Upper lobe of left lung (tissue), 6 donors: ENCODE data around the gene COL8A1. TPM values are rescaled to one million over a fixed set of nuclear protein-coding genes. Genes with fewer than 3 reads are reported as not detected.

Experiments
- ATAC-seq, 2 donors: fragments of 200-7000 bp; cut with Tn5 transposase; one replicate each; pipeline ENCODE4 v1.9.1; 2022; ENCODE audit warnings: mild to moderate bottlenecking in 2 of 2, moderate library complexity in 2 of 2; ENCODE audit not compliant: low FRiP score in 2 of 2
- DNase-seq, 2 donors: peaks; one replicate each; pipeline ENCODE4 v3.0.0-alpha.2; 2019 to 2020
- H3K27ac ChIP-seq, 4 donors: fragments of 200-600 bp; sonication (generic); one replicate each; pipeline ENCODE4 v1.5.1; 2016 to 2019
- H3K27me3 ChIP-seq, 4 donors: fragments of 200-600 bp; sonication (generic); one replicate each; pipeline ENCODE4 v1.5.1; 2017 to 2019
- H3K36me3 ChIP-seq, 4 donors: fragments of 200-600 bp; sonication (generic); one replicate each; pipeline ENCODE4 v1.5.1; 2016 to 2019
- H3K4me1 ChIP-seq, 4 donors: fragments of 200-600 bp; sonication (generic); one replicate each; pipeline ENCODE4 v1.5.1; 2018 to 2019
- H3K4me3 ChIP-seq, 4 donors: fragments of 200-600 bp; sonication (generic); one replicate each; pipeline ENCODE4 v1.5.1; 2017 to 2019; ENCODE audit warnings: mild to moderate bottlenecking in 2 of 4, moderate library complexity in 1 of 4
- H3K9me3 ChIP-seq, 4 donors: fragments of 200-600 bp; sonication (generic); one replicate each; pipeline ENCODE4 v1.5.1; 2018 to 2019
- EP300 ChIP-seq, 4 donors: sonication (generic); formaldehyde crosslinking; IDR thresholded peaks; one replicate each; pipeline ENCODE4 v1.5.1; 2017; ENCODE audit warnings: antibody characterized with exemption in 4 of 4, control low read depth in 2 of 4
- POLR2A ChIP-seq, 4 donors: fragments of 450-650 bp; IDR thresholded peaks; one replicate each; pipeline ENCODE4 v1.5.1; 2016 to 2017; ENCODE audit warnings: antibody characterized with exemption in 4 of 4, mild to moderate bottlenecking in 2 of 4
- POLR2AphosphoS5 ChIP-seq, 2 donors: sonication (generic); formaldehyde crosslinking; IDR thresholded peaks; one replicate each; pipeline ENCODE4 v1.5.1; 2017; ENCODE audit warnings: antibody characterized with exemption in 2 of 2
- WGBS, 2 donors: methylation state at CpG; one replicate each; pipeline ENCODE4 v1.1.5; 2017 to 2018; 5-methylcytosine and 5-hydroxymethylcytosine counted together
- total RNA-seq, 6 donors: library from RNA; depleted of rRNA in 4 of 6; stranded (reverse); fragments of >200 nt in 4 of 6; gene quantifications; one replicate each; pipeline versions ENCODE4 v1.1.0 to v1.2.1, GENCODE V29; 2016 to 2021
- TF ChIP-seq, protein P1 (sequence below), 6 experiments: fragments of 450-650 bp in 4 of 6; fragments of 200-600 bp in 2 of 6; sonication (generic) in 2 of 6; IDR thresholded peaks; one replicate each; pipeline ENCODE4 v1.5.1; 2016 to 2019; ENCODE audit warnings: antibody characterized with exemption in 6 of 6
- donor health status: DM: no; HTN: no; CAD: no; lungs with moderate emphysema.
- donor health status: DM: no; HTN: yes; CAD: no; lungs with severe emphysema.

Gene COL8A1
- total RNA-seq, 6 donors from 2014 or later, result 22.0 to 209 (median 115) TPM

- Histone ChIP-seq H3K9me3 (no peaks in the 10 kb centered on the region), H3K27ac (no peak overlapping the region), H3K36me3 (no peaks in the 10 kb centered on the region), H3K4me3 (no peak overlapping the region), H3K27me3 (no peaks in the 10 kb centered on the region), H3K4me1 (no peaks in the 10 kb centered on the region)
- no peak for DNase-seq
- TF ChIP-seq EP300 (IDR thresholded peaks at IDR 0.05), result no peak
- no peak for TF ChIP-seq POLR2A (IDR thresholded peaks at IDR 0.05)
- no peak for TF ChIP-seq POLR2AphosphoS5 (IDR thresholded peaks at IDR 0.05)
- TF ChIP-seq, protein P1, sequence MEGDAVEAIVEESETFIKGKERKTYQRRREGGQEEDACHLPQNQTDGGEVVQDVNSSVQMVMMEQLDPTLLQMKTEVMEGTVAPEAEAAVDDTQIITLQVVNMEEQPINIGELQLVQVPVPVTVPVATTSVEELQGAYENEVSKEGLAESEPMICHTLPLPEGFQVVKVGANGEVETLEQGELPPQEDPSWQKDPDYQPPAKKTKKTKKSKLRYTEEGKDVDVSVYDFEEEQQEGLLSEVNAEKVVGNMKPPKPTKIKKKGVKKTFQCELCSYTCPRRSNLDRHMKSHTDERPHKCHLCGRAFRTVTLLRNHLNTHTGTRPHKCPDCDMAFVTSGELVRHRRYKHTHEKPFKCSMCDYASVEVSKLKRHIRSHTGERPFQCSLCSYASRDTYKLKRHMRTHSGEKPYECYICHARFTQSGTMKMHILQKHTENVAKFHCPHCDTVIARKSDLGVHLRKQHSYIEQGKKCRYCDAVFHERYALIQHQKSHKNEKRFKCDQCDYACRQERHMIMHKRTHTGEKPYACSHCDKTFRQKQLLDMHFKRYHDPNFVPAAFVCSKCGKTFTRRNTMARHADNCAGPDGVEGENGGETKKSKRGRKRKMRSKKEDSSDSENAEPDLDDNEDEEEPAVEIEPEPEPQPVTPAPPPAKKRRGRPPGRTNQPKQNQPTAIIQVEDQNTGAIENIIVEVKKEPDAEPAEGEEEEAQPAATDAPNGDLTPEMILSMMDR (IDR thresholded peaks at IDR 0.05), result no peak
- no peak for ATAC-seq
- 74% methylated on average over 3 of the region's 3 CpGs for WGBS, 2 donors
These were observed 120.2 kb downstream of the COL8A1 start for GRCh38 chr3:99758502-99759177.

DNA sequence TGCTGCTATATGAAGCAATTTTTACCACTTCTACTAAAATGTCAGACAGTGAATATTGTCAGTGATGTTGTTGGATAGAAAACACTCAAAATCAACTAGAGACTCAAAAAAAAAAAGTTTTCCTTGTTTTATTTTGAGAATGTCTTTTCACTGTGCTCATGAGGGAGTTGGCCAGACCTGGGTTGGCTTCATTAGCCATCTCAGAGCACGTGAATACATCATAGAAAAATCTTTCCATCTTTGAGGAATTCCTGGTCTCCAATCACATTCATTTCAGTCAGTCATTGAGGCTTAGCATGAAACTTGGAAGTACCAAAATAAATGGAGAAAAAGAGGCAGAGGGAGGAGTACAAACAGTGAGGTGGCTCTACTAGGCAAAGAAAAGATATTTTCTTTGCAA is 121.6 kb downstream of the COL8A1 start:
- no peaks in the 10 kb centered on the region for H3K36me3 ChIP-seq
- no peak overlapping the region for H3K4me3 ChIP-seq
- H3K4me1 ChIP-seq, result no peaks in the 10 kb centered on the region
- DNase-seq (no peak), ATAC-seq (no peak)
- H3K27ac ChIP-seq, result no peak overlapping the region
- H3K9me3 ChIP-seq, result no peaks in the 10 kb centered on the region
- H3K27me3 ChIP-seq, result no peaks in the 10 kb centered on the region
- 76 to 82% methylated on average over 1 of the region's 1 CpG for WGBS, 2 donors
- TF ChIP-seq POLR2A (IDR thresholded peaks at IDR 0.05) (no peak), POLR2AphosphoS5 (IDR thresholded peaks at IDR 0.05) (no peak), EP300 (IDR thresholded peaks at IDR 0.05) (no peak)
- TF ChIP-seq, protein P1 (IDR thresholded peaks at IDR 0.05), result no peak

DNA sequence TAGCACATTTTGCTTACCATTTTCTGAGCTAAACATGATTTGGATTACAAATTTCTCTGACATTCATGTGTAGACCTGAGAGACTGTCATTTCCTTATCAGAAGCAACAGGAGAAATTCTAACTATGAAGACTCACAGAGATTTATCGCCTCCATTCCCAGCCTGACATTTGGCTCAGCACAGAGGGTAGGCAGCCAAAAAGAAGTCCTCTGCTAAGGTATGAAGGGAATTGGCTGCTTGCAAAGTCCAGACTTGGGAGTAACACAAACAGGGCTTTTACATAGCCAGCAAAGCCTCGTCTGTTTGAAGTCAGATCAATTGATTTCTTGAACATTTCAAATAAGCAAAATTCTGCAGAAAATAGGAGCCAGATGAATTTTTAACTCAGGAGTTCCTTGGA is 122.2 kb downstream of the COL8A1 start:
- Histone ChIP-seq H3K9me3 (no peaks in the 10 kb centered on the region), H3K36me3 (no peaks in the 10 kb centered on the region), H3K4me1 (no peaks in the 10 kb centered on the region), H3K27me3 (no peaks in the 10 kb centered on the region), H3K27ac (no peak overlapping the region), H3K4me3 (no peak overlapping the region)
- DNase-seq (no peak), ATAC-seq (no peak)
- TF ChIP-seq, protein P1 (IDR thresholded peaks at IDR 0.05), result no peak
- no peak for TF ChIP-seq POLR2AphosphoS5 (IDR thresholded peaks at IDR 0.05)
- TF ChIP-seq EP300 (IDR thresholded peaks at IDR 0.05), result no peak
- TF ChIP-seq POLR2A (IDR thresholded peaks at IDR 0.05), result no peak
- 56 to 64% methylated on average over 2 of the region's 2 CpGs for WGBS, 2 donors

DNA sequence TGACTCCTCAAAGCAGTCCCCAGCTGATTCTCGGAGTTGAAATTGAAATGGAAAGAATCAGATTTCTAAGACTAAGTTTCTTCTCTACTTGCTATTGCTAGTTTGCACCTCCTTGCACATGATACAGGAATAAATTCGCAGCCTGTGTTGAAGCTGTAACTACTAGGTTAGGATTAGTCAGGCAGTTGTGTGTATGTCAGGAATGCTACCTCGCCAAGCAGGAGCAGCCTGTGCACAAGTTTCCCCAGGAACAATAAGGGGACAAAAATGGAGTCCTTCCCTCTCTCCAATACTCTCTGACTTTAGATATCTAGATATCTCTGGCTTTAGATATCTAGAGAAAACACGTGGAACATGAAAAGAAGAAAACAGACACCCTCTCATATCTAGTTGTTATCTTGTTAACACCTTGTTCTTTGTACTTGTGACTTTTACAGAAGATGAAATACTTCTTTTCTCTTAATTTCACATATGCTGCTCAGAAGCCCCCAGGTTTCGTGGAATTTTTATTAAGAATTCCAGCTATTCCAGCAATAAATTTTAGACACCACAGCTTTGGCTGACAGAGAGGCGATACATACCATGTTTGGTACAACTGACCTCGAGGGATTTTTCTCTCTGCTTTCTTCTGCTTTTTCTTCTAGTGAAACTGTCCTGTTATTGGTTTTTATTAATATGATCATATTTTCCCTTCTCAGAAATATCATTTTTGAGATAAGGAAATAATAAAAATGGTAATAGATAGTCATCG is 123.2 kb downstream of the COL8A1 start:
- Histone ChIP-seq H3K27ac (no peak overlapping the region), H3K27me3 (no peaks in the 10 kb centered on the region), H3K4me1 (no peaks in the 10 kb centered on the region), H3K9me3 (no peaks in the 10 kb centered on the region), H3K4me3 (no peak overlapping the region), H3K36me3 (no peaks in the 10 kb centered on the region)
- TF ChIP-seq EP300 (IDR thresholded peaks at IDR 0.05) (no peak), POLR2A (IDR thresholded peaks at IDR 0.05) (no peak), POLR2AphosphoS5 (IDR thresholded peaks at IDR 0.05) (no peak)
- TF ChIP-seq, protein P1 (IDR thresholded peaks at IDR 0.05), result no peak
- 76 to 78% methylated on average over 8 of the region's 8 CpGs for WGBS, 2 donors
- DNase-seq (no peak), ATAC-seq (no peak)
